Duodenal mucosa (tissue), 2 donors: ENCODE data around the gene REC114.
"Not testable (repeated sequence)": the region's sequence is repeated elsewhere in the genome, so short reads cannot be mapped to it uniquely, and the experiment has no call there.

Source experiments
- H3K27ac ChIP-seq: one replicate; pipeline ENCODE4 v1.7.0; 2013; ENCODE audit warnings: low read depth, low read length
- H3K27me3 ChIP-seq, 2 donors: one replicate each; pipeline ENCODE4 v1.7.0; 2013; ENCODE audit warnings: low read length in 2 of 2, control low read depth in 1 of 2; ENCODE audit not compliant: insufficient read depth in 2 of 2, control insufficient read depth in 1 of 2
- H3K36me3 ChIP-seq, 2 donors: one replicate each; pipeline ENCODE4 v1.7.0; 2013; ENCODE audit warnings: low read length in 2 of 2, control low read depth in 1 of 2; ENCODE audit not compliant: insufficient read depth in 2 of 2, control insufficient read depth in 1 of 2
- H3K4me1 ChIP-seq, 2 donors: one replicate each; pipeline ENCODE4 v1.7.0; 2013; ENCODE audit warnings: low read length in 2 of 2, control low read depth in 1 of 2; ENCODE audit not compliant: insufficient read depth in 2 of 2, control insufficient read depth in 1 of 2
- H3K4me3 ChIP-seq, 2 donors: one replicate each; pipeline ENCODE4 v1.7.0; 2013; ENCODE audit warnings: low read length in 2 of 2, low read depth in 1 of 2
- H3K9ac ChIP-seq, 2 donors: one replicate each; pipeline ENCODE4 v1.7.0; 2013; ENCODE audit warnings: low read length in 2 of 2, low read depth in 1 of 2
- H3K9me3 ChIP-seq, 2 donors: one replicate each; pipeline ENCODE4 v1.7.0; 2013; ENCODE audit warnings: low read length in 2 of 2, control low read depth in 1 of 2; ENCODE audit not compliant: control insufficient read depth in 1 of 2

Gene REC114, protein sequence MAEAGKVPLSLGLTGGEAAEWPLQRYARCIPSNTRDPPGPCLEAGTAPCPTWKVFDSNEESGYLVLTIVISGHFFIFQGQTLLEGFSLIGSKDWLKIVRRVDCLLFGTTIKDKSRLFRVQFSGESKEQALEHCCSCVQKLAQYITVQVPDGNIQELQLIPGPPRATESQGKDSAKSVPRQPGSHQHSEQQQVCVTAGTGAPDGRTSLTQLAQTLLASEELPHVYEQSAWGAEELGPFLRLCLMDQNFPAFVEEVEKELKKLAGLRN

GRCh38 chr15:73442968-73443367 is at the start of gene REC114:
Gene REC114 (plus strand): TSS chr15:73443164. CDS start chr15:73443186, 22 bp downstream.
- H3K27me3 ChIP-seq: peaks cover 0 to 7% of the 10 kb centered on the region in 2 donors
- no peaks in the 10 kb centered on the region for H3K4me1 ChIP-seq
- H3K9ac ChIP-seq: no peak within 1 kb of the TSS
- no peak within 1 kb of the TSS for H3K27ac ChIP-seq
- no peaks in the 10 kb centered on the region for H3K9me3 ChIP-seq
- no peak within 1 kb of the TSS for H3K4me3 ChIP-seq
- H3K36me3 ChIP-seq: no peaks in the 10 kb centered on the region

- Histone ChIP-seq H3K4me1 (peaks cover 3 to 13% of the 10 kb centered on the region in 2 donors), H3K9ac (no peak overlapping the region), H3K27me3 (peaks cover 0 to 6% of the 10 kb centered on the region in 2 donors), H3K27ac (no peak overlapping the region), H3K4me3 (no peak overlapping the region), H3K36me3 (no peaks in the 10 kb centered on the region), H3K9me3 (no peaks in the 10 kb centered on the region)
Measured at GRCh38 chr15:73393336-73393735, 49.6 kb upstream of the REC114 start.

DNA sequence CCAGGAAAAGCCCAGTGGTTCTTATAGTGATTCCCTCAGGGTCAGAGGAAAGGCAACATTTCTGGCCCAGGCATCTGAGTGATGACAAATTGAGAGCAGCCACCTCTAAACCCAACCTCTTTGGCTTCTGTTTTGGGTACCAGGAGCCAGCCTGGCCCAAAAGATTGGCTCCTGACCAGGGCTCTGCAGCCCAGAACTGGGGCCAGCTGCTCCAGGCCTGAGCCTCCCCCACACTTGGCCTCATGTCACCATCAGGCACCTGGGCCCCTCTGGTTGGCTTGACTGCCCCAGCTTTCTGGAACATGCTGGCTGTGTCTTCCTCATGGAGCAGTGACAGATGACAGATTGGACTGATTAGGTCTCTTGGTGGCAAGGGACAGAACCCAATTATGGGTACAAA is 48.2 kb upstream of the REC114 start:
- peaks cover 0 to 6% of the 10 kb centered on the region in 2 donors for H3K4me1 ChIP-seq
- no peak overlapping the region for H3K9ac ChIP-seq
- no peak overlapping the region for H3K27ac ChIP-seq
- H3K4me3 ChIP-seq: no peak overlapping the region
- no peaks in the 10 kb centered on the region for H3K9me3 ChIP-seq
- H3K36me3 ChIP-seq: no peaks in the 10 kb centered on the region
- H3K27me3 ChIP-seq: peaks cover 0 to 6% of the 10 kb centered on the region in 2 donors

DNA sequence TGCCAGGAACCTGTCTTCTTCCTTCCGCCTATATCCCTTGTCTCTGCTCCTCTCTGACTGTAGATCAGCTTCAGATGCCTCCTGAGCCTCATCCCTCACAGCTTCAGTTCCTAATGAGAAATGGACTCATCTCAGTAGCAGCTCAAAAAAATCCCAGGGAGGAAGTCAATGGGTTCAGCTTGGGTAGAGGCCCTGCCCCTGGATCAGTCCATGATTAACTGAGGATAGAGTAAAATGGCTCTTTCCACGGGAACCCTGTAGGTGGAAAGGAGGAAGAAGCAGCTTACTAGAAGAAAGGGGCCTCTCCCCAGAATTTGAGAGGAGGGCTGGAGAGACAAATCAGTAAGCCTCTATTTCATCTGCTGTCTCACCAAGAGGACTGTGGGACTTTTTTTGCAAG is 47.3 kb upstream of the REC114 start:
- H3K27me3 ChIP-seq: peaks cover 0 to 6% of the 10 kb centered on the region in 2 donors

GRCh38 chr15:73397461-73397860 is 45.5 kb upstream of the REC114 start:
- Histone ChIP-seq H3K36me3 (no peaks in the 10 kb centered on the region), H3K27me3 (peaks cover 0 to 3% of the 10 kb centered on the region in 2 donors), H3K4me1 (no peaks in the 10 kb centered on the region), H3K9me3 (no peaks in the 10 kb centered on the region), H3K27ac (no peak overlapping the region), H3K4me3 (no peak overlapping the region), H3K9ac (no peak overlapping the region)

More for the DNA sequence above, 47.3 kb upstream of the REC114 start:
- Histone ChIP-seq H3K4me3 (no peak overlapping the region), H3K4me1 (no peaks in the 10 kb centered on the region), H3K27ac (no peak overlapping the region), H3K9ac (no peak overlapping the region), H3K36me3 (no peaks in the 10 kb centered on the region), H3K9me3 (no peaks in the 10 kb centered on the region)

DNA sequence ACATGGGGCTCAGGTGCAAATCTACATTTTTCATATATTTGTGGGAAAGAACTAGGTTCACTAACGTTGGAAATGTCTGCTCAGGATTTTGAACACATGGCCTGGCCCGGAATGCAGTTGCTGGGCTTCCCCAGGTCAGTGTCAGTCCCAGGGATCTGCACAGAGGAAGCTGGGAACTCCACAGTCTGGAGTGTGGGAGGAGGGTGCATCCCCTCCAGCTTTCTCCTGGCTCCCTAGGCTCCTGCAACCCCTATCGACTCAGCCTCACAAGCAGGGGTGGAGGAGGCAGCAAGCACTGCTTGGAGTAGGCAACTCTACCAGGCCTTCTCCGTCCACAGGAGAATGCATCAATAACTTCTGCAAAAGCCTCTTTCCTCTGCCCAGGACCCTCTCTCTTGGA is 44.1 kb upstream of the REC114 start:
- Histone ChIP-seq H3K36me3 (no peaks in the 10 kb centered on the region), H3K4me1 (no peaks in the 10 kb centered on the region), H3K27me3 (no peaks in the 10 kb centered on the region), H3K9ac (no peak overlapping the region), H3K27ac (no peak overlapping the region), H3K9me3 (no peaks in the 10 kb centered on the region), H3K4me3 (no peak overlapping the region)

DNA sequence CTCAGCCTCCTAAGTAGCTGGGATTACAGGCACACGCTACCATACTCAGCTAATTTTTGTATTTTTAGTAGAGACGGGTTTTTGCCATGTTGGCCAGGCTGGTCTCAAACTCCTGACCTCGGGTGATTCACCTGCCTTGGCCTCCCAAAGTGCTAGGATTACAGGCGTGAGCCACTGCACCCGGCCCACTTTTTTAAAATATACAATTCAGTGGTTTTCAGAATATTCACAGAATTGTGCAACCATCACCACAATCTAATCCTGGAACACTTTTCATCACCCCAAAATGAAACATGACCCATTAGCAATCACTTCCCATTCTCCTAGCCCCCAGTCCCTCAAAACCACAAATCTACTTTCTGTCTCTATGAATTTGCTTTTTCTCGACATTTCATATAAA is 42.7 kb upstream of the REC114 start:
- H3K9ac ChIP-seq, H3K36me3 ChIP-seq, H3K9me3 ChIP-seq, H3K27ac ChIP-seq, H3K4me1 ChIP-seq, H3K27me3 ChIP-seq, H3K4me3 ChIP-seq: not testable (repeated sequence)

- no peaks in the 10 kb centered on the region for H3K36me3 ChIP-seq
- no peaks in the 10 kb centered on the region for H3K4me1 ChIP-seq
- H3K9ac ChIP-seq: no peak overlapping the region
- no peak overlapping the region for H3K4me3 ChIP-seq
- H3K27ac ChIP-seq: no peak overlapping the region
- no peaks in the 10 kb centered on the region for H3K9me3 ChIP-seq
- H3K27me3 ChIP-seq: no peaks in the 10 kb centered on the region
Measured at GRCh38 chr15:73403171-73403570, 39.8 kb upstream of the REC114 start.

- no peaks in the 10 kb centered on the region for H3K4me1 ChIP-seq
- no peaks in the 10 kb centered on the region for H3K27me3 ChIP-seq
- no peak overlapping the region for H3K9ac ChIP-seq
- H3K4me3 ChIP-seq: no peak overlapping the region
- no peaks in the 10 kb centered on the region for H3K9me3 ChIP-seq
- H3K27ac ChIP-seq: no peak overlapping the region
- H3K36me3 ChIP-seq: no peaks in the 10 kb centered on the region
Measured at GRCh38 chr15:73414876-73415275, 28.1 kb upstream of the REC114 start.

GRCh38 chr15:73424506-73424905 is 18.5 kb upstream of the REC114 start:
- Histone ChIP-seq H3K9ac (no peak overlapping the region), H3K36me3 (no peaks in the 10 kb centered on the region), H3K9me3 (no peaks in the 10 kb centered on the region), H3K4me1 (no peaks in the 10 kb centered on the region), H3K4me3 (no peak overlapping the region), H3K27ac (no peak overlapping the region), H3K27me3 (peaks cover 6 to 11% of the 10 kb centered on the region in 2 donors)
